Ovary (tissue), 9 donors: Measurements from ENCODE around the gene SPATA16. TPM values are rescaled to one million over a fixed set of nuclear protein-coding genes. Genes with fewer than 3 reads are reported as not detected.

ENCODE experiments used
- DNase-seq, 5 donors: peaks; one replicate each; pipeline ENCODE4 v3.0.0-alpha.2; 2019 to 2020
- H3K27ac ChIP-seq, 2 donors: fragments of 200-600 bp; one replicate each; pipeline versions ENCODE4 v1.5.1 to v1.8.0; 2019 to 2022
- H3K27me3 ChIP-seq: fragments of 200-600 bp; one replicate; pipeline ENCODE4 v1.8.0; 2022
- H3K36me3 ChIP-seq: fragments of 200-600 bp; sonication (generic); one replicate; pipeline ENCODE4 v1.5.1; 2019
- H3K4me1 ChIP-seq: one replicate; pipeline ENCODE4 v1.8.1; 2013; ENCODE audit warnings: mild to moderate bottlenecking, moderate library complexity; ENCODE audit not compliant: insufficient read depth
- H3K4me3 ChIP-seq: fragments of 200-600 bp; sonication (generic); one replicate; pipeline ENCODE4 v1.5.1; 2017
- H3K9me3 ChIP-seq, 2 donors: fragments of 200-600 bp in 1 of 2; sonication (generic) in 1 of 2; one replicate each; pipeline versions ENCODE4 v1.5.1 to v1.8.1; 2013 to 2019; ENCODE audit warnings: mild to moderate bottlenecking in 1 of 2, moderate library complexity in 1 of 2
- EP300 ChIP-seq: sonication (generic); formaldehyde crosslinking; IDR thresholded peaks from one replicate; pipeline ENCODE4 v1.6.1; 2017; ENCODE audit warnings: antibody characterized with exemption
- POLR2A ChIP-seq: fragments of 450-650 bp; IDR thresholded peaks from one replicate; pipeline ENCODE4 v1.6.1; 2017; ENCODE audit warnings: antibody characterized with exemption, mild to moderate bottlenecking, moderate library complexity
- WGBS, 3 donors: extraction: QIAGEN DNeasy Blood & Tissue Kit in 1 of 3; methylation state at CpG; one replicate each; pipeline versions ENCODE4 v1.1.5 to v1.1.7; 2013 to 2017; 5-methylcytosine and 5-hydroxymethylcytosine counted together
- intact Hi-C, 4 donors: fragments of 100-400 bp; cut with DNase I; formaldehyde crosslinking; loops; one replicate each; pipeline versions ENCODE4 v1.11.0 to v1.15.1; 2022 to 2023
- polyA plus RNA-seq, 2 donors: library from polyadenylated mRNA; stranded (reverse); fragments of 200-250 nt in 1 of 2; fragments of 350-450 nt in 1 of 2; fragmentation: Illumina TruSeq in 1 of 2; extraction: RNeasy Lipid Tissue Mini Kit (QIAGEN cat#74804) in 1 of 2; gene quantifications; one replicate each; pipeline ENCODE4 v1.2.3, GENCODE V29; 2013 to 2014
- total RNA-seq, 7 donors: library from RNA; depleted of rRNA in 2 of 7; stranded (reverse); fragments of >200 nt in 2 of 7; fragmentation: NEBNext Ultra II Directional in 3 of 7; extraction: Animal tissue kit (Norgen Biotek cat#: 25700) in 3 of 7; gene quantifications; one replicate each; pipeline versions ENCODE4 v1.1.0 to v1.2.4, GENCODE V29; 2016 to 2023
- TF ChIP-seq, protein P1 (sequence below), 3 donors: fragments of 450-650 bp in 2 of 3; fragments of 200-600 bp in 1 of 3; IDR thresholded peaks; one replicate each; pipeline versions ENCODE4 v1.5.1 to v1.8.0; 2016 to 2022; ENCODE audit warnings: antibody characterized with exemption in 3 of 3, mild to moderate bottlenecking in 1 of 3
- donor health status: DM: no; HTN: no; CAD: no; lungs with moderate emphysema.
- donor health status: DM: no; HTN: no; CAD: no.
- donor health status: Bipolar disorder and iron deficiency.
- donor health status: DM: yes; HTN: yes; CAD: no.
- donor health status: DM: no; HTN: no; CAD: no.
- donor health status: DM: yes; HTN: yes; CAD: no.

The SPATA16 gene
- total and polyA plus RNA-seq, 9 donors: not detected

DNA sequence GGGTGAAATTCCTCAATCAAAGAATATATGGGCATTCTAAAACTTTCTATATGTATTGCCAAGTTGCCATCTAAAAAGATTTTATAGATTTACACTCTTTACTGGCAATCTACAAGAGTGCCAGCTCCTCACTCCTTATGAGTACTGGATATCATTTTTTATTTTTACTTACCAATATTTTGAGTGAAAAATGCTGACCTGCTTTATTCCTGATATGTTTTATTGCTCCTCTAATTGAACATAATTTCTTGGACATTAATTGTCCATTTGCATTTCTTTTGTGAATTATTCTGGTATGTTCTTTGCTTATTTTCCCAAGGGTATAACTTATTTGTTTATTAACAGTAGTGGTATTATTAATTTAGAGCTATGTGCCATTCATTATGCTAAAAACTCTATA, 293.7 kb downstream of the SPATA16 start:
- no peak overlapping the region for H3K4me3 ChIP-seq
- intact Hi-C loops: no loop called here
- no peak for DNase-seq
- TF ChIP-seq POLR2A (no peak), EP300 (no peak)
- TF ChIP-seq, protein P1, sequence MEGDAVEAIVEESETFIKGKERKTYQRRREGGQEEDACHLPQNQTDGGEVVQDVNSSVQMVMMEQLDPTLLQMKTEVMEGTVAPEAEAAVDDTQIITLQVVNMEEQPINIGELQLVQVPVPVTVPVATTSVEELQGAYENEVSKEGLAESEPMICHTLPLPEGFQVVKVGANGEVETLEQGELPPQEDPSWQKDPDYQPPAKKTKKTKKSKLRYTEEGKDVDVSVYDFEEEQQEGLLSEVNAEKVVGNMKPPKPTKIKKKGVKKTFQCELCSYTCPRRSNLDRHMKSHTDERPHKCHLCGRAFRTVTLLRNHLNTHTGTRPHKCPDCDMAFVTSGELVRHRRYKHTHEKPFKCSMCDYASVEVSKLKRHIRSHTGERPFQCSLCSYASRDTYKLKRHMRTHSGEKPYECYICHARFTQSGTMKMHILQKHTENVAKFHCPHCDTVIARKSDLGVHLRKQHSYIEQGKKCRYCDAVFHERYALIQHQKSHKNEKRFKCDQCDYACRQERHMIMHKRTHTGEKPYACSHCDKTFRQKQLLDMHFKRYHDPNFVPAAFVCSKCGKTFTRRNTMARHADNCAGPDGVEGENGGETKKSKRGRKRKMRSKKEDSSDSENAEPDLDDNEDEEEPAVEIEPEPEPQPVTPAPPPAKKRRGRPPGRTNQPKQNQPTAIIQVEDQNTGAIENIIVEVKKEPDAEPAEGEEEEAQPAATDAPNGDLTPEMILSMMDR (IDR thresholded peaks at IDR 0.05): no peak
- no peaks in the 10 kb centered on the region for H3K9me3 ChIP-seq
- H3K27me3 ChIP-seq: no peaks in the 10 kb centered on the region
- H3K36me3 ChIP-seq: no peaks in the 10 kb centered on the region
- no peak overlapping the region for H3K27ac ChIP-seq
- H3K4me1 ChIP-seq: no peaks in the 10 kb centered on the region

DNA sequence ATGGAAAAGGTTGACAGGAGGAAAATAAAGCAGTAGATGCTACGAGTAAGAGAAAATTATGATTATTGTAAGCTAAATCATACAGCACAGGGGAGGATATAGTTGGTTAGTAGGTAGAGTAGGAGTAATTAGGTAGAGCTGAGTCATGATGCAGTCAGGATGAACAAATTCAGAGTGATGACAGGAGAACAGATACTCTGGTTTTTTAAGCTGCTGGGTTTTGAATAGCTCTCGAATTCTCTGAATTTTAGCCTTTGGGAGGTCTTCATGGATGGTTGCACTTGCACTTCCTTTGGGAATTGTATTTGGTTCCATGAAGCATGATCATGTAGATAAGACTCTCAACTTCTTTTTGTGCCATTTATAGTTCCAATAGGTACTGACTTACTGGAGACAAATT, 294.3 kb downstream of the SPATA16 start:
- Histone ChIP-seq H3K36me3 (no peaks in the 10 kb centered on the region), H3K27me3 (no peaks in the 10 kb centered on the region), H3K27ac (no peak overlapping the region), H3K9me3 (no peaks in the 10 kb centered on the region), H3K4me1 (no peaks in the 10 kb centered on the region), H3K4me3 (no peak overlapping the region)
- WGBS, 3 donors: 58 to 71% (median 62%) methylated on average over 2 of the region's 2 CpGs
- no peak for DNase-seq
- TF ChIP-seq POLR2A (no peak), EP300 (no peak)
- TF ChIP-seq, protein P1 (IDR thresholded peaks at IDR 0.05): no peak
- intact Hi-C loops: no loop called here

GRCh38 chr3:172846103-172846561, 294.9 kb downstream of the SPATA16 start:
- 59 to 66% (median 60%) methylated on average over 4 of the region's 4 CpGs for WGBS, 3 donors
- no peaks in the 10 kb centered on the region for H3K36me3 ChIP-seq
- DNase-seq: no peak
- no peak overlapping the region for H3K4me3 ChIP-seq
- no peaks in the 10 kb centered on the region for H3K27me3 ChIP-seq
- no peaks in the 10 kb centered on the region for H3K4me1 ChIP-seq
- H3K9me3 ChIP-seq: no peaks in the 10 kb centered on the region
- intact Hi-C loops: no loop called here
- H3K27ac ChIP-seq: no peak overlapping the region
- TF ChIP-seq EP300 (no peak), POLR2A (no peak)
- TF ChIP-seq, protein P1 (IDR thresholded peaks at IDR 0.05): no peak

GRCh38 chr3:172844428-172844827, 296.6 kb downstream of the SPATA16 start:
- Histone ChIP-seq H3K27ac (no peak overlapping the region), H3K9me3 (no peaks in the 10 kb centered on the region), H3K36me3 (no peaks in the 10 kb centered on the region), H3K4me3 (no peak overlapping the region), H3K27me3 (no peaks in the 10 kb centered on the region), H3K4me1 (no peaks in the 10 kb centered on the region)
- no peak for TF ChIP-seq EP300
- TF ChIP-seq POLR2A: no peak
- DNase-seq: no peak
- 67 to 69% (median 68%) methylated on average over 4 of the region's 4 CpGs for WGBS, 3 donors
- intact Hi-C loops: no loop called here

DNA sequence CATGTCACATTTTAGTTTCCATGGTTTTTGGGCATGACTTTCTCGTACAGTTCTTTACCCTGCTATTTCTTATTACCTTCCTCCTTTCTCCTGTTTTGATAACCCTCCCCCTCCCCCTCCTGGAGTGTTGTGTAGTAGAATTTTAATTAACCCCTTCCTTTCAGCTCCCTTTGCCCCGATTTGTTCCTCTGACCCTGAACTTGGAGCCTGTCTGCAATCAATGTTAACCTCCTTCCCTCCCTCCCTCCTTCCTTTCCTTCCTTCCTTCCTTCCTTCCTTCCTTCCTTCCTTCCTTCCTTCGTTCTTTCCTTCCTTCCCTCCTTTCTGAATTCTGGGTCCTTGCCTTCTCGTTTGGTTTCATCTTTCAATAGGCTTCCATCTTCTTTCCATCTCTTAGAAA, 300.1 kb downstream of the SPATA16 start:
- no peak overlapping the region for H3K4me3 ChIP-seq
- TF ChIP-seq POLR2A (no peak), EP300 (no peak)
- TF ChIP-seq, protein P1 (IDR thresholded peaks at IDR 0.05): no peak
- no peak overlapping the region for H3K27ac ChIP-seq
- no peak for DNase-seq
- H3K9me3 ChIP-seq: no peaks in the 10 kb centered on the region
- no peaks in the 10 kb centered on the region for H3K27me3 ChIP-seq
- no peaks in the 10 kb centered on the region for H3K4me1 ChIP-seq
- intact Hi-C loops: no loop called here
- H3K36me3 ChIP-seq: no peaks in the 10 kb centered on the region
- WGBS, 3 donors: 48 to 54% (median 53%) methylated on average over 4 of the region's 4 CpGs
